ENCODE measurements around the gene SPAG6. TPM values are rescaled to one million over a fixed set of nuclear protein-coding genes. Genes with fewer than 3 reads are reported as not detected.
"Not testable (repeated sequence)": the region's sequence is repeated elsewhere in the genome, so short reads cannot be mapped to it uniquely, and the experiment has no call there.

SPAG6 gene
- total RNA-seq, 1 experiment from 2014 or later, result not detected

DNA sequence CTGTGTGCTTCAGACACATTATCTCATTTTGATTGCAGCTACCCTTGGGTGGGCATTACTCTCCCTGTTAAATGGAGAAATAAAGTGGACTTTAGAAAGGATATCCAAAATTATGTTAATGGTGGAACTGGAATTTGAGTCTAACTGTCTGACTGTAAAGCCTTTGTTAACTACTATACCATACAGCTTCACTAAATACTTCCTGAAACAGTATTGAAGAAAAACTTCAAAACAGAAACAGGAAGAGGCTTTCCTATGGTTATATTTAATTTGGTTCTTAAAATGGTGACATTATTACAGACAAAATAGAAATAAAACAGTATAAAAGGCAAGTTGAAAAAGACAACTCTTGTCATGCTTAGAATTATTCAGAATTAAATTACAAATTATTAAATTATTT, 25.0 kb downstream of the SPAG6 start:
- DNase-seq (ENCODE audit: low read depth), result no peak

DNA sequence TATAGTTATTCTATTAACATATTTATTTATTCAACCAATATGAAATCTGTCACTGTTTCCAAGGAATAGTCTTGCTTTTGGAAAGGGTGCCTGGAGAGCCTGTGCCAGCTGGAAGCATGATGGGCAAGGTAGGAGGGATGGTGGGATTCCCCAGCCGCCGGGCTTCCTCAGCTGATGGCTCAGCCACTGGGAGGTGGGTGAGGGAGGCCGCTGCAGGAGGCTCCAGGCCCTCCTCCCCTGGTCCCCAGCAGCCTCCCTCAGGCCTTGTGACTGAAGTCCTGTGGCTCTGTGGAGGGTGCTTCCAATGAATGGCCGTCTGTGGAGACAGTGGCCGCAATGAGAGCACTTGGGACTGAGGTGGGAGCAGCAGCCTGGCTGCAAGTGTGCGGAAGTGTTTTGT, 27.0 kb downstream of the SPAG6 start:
- no peak for DNase-seq (ENCODE audit: low read depth)

DNA sequence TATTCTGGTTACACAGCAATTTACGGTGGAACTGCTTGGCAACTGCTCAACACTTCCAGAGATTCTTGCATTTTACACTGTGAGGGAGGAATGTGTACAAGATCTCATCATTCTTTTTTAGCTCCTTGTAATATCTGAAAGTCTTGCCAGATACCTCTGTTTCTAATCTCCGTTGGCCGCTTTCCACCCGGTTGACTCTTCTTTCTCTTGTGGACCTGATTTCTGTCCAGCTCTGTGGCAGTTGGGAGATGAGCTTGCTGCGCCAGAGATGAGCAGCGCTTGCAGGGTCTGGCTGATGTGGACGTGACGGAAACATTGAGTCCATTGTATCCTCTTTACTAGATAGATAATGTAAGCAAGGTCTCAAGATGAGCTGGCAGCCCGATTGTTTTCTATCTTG, 27.6 kb downstream of the SPAG6 start:
- peak; percentile 2 for DNase-seq (ENCODE audit: low read depth)

DNA sequence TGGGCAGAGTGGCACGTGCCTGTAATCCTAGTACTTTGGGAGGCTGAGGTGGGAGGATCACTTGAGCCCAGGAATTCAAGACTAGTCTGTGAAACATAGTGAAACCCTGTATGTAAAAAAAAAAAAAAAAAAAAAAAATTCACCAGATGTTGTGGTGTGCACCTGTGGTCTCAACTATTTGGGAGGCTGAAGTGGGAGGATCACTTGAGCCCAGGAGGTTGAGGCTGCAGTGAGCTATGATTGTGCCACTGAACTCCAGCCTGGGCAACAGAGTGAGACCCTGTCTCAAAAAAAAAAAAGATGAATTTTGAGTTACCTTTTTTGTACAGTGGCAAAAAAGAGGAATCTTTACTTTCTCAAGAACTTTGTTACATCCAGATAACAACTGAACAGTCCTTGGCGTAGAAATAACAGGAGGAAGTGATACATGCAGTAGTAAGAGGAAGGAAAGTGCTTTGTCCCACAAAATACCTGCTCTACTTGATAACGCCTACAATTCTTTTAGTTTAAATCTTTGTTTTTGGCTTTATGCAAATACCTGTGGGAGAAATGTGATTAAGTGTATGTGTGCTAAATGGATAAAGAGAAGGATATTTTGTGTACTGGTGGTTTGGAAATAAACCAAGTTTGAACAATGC, 29.3 kb downstream of the SPAG6 start:
- no peak for DNase-seq (ENCODE audit: low read depth)

DNA sequence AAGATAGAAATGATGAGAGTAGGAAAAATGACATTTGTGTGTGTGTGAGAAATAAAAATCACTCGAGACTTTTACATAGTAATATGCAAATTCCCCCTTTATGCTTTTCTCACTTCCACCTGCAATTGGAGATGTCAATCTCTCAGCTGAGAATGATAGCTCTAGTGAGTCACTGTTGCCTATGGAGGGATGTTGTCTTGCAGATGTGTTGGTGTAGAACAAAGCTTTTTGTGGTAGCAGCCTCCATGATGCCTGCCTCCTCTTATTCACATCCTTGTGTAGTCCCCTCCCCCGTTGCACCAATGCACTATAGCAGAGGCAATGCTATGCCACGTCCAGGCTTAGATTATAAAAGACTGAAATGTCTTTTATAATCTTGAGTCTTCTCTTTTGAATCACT, 33.8 kb downstream of the SPAG6 start:
- no peak for DNase-seq (ENCODE audit: low read depth)

DNA sequence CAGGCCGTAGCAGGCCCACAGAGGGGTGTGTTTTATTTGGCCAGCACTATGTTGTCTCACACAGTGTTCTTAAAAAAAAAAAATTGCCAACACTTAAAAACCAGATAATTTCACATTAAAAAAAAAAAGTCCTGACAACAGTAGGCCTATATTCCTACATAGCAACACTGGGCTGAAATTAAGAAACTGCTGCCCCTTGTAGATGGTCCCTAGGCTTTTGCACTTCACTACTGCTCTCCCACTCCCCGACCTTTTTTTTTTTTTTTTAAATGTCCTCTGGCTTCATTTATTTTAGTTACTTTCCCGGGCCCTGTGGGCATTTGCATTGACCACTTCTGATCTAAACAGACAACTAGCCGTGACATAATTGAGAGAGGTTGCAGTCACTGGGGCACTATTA, 36.0 kb downstream of the SPAG6 start:
- DNase-seq (ENCODE audit: low read depth), result no peak

DNA sequence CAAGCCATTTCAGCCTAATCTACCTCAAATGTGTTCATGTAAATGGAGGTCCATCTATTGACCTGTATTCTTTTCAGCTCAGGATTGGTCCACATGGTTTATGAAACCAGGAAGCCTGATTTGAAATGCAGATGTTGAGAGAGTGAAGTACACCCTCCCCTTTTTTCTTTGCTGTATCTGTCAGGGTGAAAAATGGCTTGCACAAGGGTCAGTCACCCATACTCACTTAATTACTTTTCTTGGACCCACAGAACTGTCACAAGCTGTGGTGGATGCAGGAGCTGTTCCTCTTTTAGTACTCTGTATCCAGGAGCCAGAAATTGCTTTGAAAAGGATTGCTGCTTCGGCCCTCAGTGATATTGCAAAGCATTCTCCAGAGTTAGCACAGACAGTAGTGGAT, 41.2 kb downstream of the SPAG6 start:
- DNase-seq (ENCODE audit: low read depth), result no peak

DNA sequence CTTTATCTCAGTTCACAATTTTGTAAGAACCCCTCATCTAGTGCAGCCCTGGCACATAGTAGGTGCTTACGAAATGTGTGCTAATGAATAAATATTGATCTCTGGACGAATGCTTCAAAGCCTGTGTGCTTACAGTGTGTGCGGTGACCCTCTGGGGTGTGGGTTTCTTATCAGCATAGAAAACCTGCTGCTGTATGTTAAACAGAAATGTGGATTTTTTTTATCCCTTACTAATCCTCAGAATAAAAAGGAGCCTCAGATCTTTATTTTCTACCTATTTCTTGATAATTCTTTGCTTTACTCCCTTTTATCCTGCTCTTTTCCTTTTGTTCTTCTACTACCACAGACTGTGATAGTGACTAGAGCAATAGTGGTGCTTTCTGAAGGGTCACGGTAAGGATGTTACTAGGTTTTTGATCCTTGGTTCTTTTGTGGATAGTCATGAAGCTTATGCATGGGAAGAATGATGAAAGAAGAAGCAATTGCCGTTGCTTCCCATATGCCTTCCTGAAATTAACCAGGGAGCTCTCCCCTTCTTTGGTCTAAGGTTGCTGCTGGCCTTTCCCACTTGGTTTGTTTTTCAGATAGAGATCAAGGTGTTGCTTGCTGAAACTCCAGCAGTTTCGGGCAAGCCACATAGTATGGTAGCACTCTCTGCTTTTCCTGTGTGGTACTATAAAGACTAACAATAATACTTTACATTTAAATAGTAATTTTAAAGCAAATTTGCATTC, 44.7 kb downstream of the SPAG6 start:
- DNase-seq (ENCODE audit: low read depth), result no peak

DNA sequence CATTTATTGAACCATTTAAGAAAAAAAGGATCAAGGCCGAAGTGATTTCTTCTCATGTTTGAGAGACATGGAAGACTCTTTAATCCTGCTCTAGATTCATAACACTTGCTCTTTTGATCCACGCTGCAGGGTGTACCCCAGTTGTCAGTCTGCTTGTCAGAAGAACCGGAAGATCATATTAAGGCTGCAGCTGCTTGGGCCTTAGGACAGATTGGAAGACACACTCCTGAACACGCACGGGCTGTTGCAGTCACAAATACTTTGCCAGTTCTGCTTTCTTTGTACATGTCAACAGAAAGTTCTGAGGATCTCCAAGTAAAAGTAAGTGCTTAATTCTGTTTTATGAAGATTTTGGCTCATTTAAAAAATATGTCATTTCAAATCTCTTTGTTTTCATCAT, 46.3 kb downstream of the SPAG6 start:
- no peak for DNase-seq (ENCODE audit: low read depth)

DNA sequence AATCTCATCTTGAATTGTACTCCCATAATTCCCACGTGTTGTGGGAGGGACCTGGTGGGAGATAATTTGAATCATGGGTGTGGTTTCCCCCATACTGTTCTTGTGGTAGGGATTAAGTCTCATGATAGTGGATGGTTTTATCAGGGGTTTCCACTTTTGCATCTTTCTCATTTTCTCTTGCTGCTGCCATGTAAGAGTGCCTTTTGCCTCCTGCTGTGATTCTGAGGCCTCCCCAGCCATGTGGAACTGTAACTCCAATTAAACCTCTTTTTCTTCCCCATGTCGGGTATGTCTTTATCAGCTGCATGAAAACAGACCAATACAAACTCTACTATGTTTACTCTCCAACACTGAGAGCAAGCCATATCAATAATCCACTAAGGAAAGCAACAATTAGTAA, 50.9 kb downstream of the SPAG6 start:
- DNase-seq (ENCODE audit: low read depth), result not testable (repeated sequence)

DNA sequence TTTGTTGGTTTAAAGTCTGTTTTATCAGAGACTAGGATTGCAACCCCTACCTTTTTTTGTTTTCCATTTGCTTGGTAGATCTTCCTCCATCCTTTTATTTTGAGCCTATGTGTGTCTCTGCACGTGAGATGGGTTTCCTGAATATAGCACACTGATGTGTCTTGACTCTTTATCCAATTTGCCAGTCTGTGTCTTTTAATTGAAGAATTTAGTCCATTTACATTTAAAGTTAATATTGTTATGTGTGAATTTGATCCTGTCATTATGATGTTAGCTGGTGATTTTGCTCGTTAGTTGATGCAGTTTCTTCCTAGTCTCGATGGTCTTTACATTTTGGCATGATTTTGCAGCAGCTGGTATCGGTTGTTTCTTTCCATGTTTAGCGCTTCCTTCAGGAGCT, 61.6 kb downstream of the SPAG6 start:
- DNase-seq (ENCODE audit: low read depth), result not testable (repeated sequence)

DNA sequence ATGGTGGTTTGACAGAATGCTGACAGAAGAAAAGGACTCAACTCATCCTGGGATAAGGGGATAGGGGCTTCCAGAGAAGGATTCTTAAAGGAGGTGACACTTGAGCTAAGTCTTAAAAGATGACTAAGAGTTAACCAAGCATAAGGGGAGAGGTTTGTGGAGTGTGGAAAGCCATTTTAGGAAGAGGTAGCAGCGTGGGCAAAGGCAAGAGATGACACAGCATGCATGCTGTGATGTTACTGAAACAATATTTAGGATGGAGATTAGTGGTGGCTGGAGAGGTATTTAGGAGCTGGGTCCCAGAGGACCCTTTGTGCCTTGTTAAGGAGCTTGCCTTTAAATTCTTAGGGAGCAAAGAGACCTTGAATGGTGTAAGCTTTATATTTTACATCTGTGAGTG, 65.1 kb downstream of the SPAG6 start:
- DNase-seq (ENCODE audit: low read depth), result no peak

DNA sequence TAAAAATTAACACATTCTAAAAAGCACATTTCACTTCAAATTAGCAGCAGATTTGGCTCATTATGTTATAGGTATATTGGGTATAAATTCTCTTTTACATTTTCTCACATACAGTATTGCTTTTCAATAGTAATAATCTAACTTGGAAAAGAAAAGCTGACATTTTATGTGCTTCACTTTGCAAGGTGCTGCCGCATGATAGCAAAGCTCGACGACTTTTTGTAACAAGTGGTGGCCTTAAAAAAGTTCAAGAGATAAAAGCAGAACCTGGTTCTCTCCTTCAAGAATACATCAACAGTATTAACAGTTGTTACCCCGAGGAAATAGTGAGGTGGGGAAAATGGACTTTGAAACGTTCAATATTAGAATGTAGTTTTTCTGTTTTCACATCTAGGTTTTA, 65.5 kb downstream of the SPAG6 start:
- no peak for DNase-seq (ENCODE audit: low read depth)

DNA sequence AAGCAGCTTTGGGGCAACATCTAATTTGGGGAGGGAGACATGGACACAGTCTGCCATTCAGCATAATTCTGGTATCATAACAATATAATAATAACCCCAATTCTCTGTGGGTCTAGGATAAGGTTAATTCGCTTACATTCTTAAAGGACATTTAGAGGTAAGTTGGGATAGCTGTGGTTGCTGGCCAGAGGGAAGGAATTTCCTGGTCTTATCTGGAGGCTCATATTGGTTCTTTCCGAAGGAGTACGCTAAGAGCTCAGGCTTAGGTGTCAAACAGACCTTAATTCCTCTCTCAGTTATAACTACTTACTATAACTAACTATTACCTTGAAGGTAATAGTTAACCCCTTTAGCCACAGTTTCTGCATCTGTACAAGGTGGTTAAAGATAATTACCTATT, 68.8 kb downstream of the SPAG6 start:
- no peak for DNase-seq (ENCODE audit: low read depth)

DNA sequence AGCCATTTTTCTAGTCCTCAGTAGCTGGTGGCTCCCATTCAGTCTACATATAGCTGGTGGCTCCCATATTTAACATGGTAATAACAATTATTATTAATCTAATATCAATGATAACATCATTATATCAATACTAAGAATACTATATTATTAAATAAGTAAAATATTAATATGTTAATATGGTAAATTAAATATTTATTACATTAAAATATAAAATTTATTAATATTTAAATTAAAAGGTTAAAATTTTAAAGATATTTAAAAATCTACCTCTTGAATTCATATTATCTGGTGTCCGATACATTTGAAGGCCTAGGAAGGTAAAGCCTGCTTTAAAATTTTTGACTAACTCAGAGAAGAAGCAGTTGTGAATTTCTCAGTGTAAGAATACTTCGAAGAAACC, 69.8 kb downstream of the SPAG6 start:
- DNase-seq (ENCODE audit: low read depth), result no peak

DNA sequence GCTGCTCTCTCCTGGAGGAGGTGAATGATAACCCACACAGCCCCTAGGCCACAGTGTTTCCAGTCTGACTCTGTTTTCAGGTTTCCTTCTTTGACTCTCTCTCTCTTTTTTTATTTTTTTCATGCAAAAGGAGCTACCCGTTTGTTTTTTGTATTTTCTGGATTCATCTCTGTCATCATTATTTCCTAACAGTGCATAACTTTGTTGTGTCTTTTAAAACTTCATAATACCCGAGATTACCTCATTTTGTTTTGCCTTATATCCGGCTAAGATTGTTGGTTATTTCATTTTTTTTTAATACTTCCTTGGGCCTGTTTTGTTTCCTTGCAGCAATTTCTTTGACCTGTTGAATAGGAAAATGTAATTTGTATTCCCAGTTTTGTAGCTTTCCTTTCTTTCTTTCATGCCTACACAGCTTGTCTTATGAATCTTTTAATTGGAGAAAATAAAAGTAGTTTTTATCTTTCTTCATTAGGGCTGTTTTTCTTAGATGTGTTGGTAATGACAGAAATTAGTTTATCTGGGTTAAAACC, 72.5 kb downstream of the SPAG6 start:
- DNase-seq (ENCODE audit: low read depth), result no peak

DNA sequence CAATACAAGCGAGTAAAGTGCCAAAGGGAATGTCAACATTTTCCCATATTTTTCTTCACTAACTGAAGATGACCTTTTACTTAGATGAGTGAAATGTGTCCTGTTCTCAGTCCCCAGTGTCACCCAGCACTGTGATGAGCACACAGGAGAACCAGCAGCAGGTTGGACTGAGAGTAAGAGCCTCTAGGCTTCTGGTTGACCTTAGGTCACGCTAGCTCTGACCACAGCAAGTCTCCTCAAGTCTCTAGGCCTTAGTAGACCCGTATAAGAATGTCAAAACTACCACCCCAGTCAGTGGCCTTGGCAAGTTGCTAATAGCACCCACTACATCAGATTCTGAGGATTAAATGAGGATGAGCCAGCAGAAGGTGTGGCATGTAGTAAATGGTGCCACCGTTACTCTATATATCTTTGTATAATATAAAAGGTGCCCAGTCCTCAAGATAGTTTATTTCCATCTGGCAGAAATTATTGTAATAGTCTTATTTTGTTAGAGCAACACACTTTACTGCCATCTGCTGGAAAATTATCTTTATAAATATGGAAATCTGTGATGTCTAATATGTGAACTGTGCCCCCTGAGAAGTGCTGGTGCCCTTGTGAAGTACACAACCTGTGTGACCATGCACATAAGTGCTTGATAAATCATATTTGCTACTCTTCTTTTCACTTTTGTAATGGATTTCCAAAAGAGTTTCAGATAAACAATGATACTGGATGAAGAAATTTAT, 75.7 kb downstream of the SPAG6 start:
- DNase-seq (ENCODE audit: low read depth), result peak; percentile 26

DNA sequence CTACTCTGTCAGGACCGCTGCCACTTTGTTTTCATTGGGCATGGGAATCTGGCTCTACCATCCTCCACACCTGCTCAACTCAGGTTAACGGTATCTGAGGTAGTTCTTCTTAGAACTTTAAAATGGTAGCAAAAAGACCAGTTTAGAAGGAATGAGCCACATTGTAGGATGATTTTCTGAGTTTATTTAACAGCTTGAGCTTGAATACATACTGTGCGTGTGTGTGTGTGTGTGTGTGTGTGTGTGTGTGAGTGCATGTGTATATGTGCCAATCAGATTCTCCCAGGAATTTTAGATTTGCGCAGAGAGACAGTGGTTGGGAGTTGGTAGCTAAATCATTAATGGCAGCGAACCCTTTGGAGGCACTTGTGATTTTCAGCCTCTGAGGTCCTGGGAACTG, 81.4 kb downstream of the SPAG6 start:
- DNase-seq (ENCODE audit: low read depth), result no peak

DNA sequence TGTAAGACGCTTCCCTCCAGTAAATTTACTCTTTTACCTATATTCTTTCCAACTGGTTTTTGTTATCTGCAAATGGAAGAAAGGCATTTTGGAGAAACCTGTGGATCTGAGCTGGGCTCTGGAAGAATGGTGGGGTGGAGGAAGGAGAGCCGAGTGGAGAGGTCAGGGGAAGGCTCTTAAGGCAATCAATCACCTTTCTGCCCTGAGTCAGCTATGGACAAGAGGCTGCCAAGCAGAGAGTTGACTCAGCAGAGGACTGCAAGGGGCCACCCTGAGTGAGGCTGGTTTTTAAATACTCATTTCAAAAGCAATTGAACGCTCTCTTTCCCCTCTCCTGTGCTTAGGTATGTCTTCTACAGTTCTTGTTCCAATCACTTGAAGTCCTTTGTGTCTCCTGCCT, 81.8 kb downstream of the SPAG6 start:
- DNase-seq (ENCODE audit: low read depth), result peak; percentile 82

DNA sequence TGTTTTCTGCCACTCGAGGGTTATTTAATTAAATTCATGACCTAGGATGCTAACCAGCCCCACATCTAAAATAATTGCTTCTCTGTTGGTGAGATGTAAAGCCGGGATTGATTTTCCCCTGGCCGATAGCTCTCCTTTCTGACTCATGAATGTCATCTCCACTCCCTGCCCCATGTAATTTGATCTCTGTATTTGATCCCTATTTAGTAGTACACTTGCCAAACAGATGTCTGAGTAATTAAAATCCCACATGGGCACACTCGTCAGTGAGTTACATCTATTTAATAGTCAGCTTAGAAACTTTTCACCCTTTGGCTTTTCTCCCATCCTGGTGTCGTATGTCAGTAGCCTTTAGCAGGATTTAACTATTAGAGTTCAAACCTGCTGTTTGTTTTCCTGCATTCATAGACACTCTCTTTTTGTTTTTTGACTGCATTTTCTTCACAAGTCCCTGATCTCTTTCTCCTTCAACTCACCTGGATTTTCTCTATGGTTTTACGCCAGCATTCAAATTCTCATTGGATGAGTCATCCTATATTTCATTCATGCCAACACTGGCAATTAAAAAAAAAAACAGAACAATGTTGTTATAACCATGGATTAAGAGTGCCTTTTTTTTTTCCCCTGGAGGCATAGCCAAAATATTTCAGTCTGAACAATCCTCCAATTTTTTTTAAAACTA, 82.7 kb downstream of the SPAG6 start:
- DNase-seq (ENCODE audit: low read depth), result peak; percentile 97

DNA sequence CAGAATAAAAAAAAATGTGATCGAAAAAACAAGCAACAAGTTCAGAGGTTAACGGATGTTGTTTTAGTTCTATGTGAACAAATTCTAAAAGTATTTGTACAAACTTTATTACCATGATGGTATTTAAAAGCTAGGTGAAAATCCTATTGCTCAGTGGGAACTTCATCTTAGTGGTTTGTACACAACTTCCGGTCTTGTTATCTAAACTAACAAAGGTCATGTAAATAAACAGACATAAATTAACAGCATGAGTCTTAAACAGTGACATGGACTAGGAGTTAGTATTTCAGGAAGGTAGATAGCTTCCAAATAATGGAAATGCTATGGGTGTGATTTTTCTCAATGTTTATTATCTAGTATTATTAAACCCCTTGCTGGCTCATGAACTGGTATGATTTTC, 83.8 kb downstream of the SPAG6 start:
- DNase-seq (ENCODE audit: low read depth), result no peak

DNA sequence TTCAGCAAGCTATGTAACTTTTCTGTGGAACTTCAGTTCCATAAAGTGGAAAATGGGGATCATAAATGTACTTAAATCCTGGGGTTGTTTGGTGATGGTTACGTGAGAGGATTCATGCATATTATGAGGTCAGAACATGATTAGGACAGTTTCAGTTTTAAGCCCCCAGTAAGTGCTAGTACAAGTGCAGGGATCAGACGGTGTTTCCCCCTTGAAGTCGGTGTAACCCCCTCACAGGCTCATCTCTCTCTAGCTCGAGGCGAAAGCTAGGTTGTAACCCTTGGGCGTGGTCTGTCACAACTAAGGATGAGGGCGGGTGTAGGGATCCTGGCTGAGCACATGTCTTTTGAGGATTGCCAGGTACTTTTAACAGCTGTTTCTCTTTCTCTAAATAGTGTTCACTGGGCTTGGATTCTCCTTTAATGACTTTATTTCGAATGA, 84.7 kb downstream of the SPAG6 start:
- no peak for DNase-seq (ENCODE audit: low read depth)
